ENCODE measurements around the gene SLC35F2. TPM values are rescaled to one million over a fixed set of nuclear protein-coding genes. Genes with fewer than 3 reads are reported as not detected.

The SLC35F2 gene
- total RNA-seq, 1 donor from 2014 or later = 8.8 TPM

DNA sequence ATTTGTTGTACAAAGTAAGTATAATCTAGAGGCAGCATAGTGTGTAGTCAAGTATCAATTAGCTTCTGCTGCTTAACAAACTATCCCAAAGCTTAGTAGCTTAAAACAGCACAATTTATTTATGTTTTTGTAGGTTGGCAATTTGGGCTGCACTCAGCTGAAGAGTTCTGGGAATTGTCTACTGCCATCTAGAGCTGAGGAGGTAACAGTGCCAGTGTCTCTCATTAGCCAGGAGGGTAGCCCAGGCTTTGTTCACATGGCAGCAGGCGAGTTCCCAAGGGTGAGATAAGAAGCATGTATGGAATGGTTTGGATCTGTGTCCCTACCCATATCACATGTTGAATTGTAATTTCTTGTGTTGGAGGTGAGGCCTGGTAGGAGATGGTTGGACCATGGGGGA, 100.9 kb downstream of the SLC35F2 start:
- intact Hi-C loops (cut with DNase I) = no loop called here
- Histone ChIP-seq H3K4me1 (no peaks in the 10 kb centered on the region), H3K9me3 (no peaks in the 10 kb centered on the region), H3K27ac (no peak overlapping the region), H3K4me3 (no peak overlapping the region), H3K36me3 (no peaks in the 10 kb centered on the region), H3K27me3 (no peaks in the 10 kb centered on the region)
- TF ChIP-seq, protein P1, sequence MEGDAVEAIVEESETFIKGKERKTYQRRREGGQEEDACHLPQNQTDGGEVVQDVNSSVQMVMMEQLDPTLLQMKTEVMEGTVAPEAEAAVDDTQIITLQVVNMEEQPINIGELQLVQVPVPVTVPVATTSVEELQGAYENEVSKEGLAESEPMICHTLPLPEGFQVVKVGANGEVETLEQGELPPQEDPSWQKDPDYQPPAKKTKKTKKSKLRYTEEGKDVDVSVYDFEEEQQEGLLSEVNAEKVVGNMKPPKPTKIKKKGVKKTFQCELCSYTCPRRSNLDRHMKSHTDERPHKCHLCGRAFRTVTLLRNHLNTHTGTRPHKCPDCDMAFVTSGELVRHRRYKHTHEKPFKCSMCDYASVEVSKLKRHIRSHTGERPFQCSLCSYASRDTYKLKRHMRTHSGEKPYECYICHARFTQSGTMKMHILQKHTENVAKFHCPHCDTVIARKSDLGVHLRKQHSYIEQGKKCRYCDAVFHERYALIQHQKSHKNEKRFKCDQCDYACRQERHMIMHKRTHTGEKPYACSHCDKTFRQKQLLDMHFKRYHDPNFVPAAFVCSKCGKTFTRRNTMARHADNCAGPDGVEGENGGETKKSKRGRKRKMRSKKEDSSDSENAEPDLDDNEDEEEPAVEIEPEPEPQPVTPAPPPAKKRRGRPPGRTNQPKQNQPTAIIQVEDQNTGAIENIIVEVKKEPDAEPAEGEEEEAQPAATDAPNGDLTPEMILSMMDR (IDR thresholded peaks at IDR 0.05) = no peak
- ATAC-seq = no peak
- DNase-seq = no peak

DNA sequence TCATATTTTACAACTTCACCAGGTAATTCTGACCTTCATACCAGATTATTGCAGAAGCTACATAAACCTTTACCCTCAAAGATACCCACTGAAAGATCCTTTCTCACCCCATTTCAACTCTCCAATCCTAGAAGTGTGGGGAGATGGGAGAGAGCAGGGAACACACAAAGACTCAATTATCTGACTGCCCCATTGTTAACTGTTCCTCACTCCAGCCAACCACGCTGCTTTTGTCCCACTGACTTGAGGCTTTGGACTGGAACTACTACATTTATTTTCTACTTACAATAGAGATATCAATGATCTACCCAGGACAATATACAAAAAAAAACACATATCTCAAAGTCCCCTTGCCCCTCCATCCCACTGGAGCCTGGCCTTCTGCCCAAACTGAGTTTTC, 102.0 kb downstream of the SLC35F2 start:
- H3K9me3 ChIP-seq = no peaks in the 10 kb centered on the region
- no peaks in the 10 kb centered on the region for H3K36me3 ChIP-seq
- H3K27me3 ChIP-seq = no peaks in the 10 kb centered on the region
- H3K27ac ChIP-seq = no peak overlapping the region
- TF ChIP-seq, protein P1 (IDR thresholded peaks at IDR 0.05) = no peak
- H3K4me1 ChIP-seq = no peaks in the 10 kb centered on the region
- intact Hi-C loops (cut with DNase I) = no loop called here
- no peak overlapping the region for H3K4me3 ChIP-seq
- ATAC-seq (no peak), DNase-seq (no peak)

DNA sequence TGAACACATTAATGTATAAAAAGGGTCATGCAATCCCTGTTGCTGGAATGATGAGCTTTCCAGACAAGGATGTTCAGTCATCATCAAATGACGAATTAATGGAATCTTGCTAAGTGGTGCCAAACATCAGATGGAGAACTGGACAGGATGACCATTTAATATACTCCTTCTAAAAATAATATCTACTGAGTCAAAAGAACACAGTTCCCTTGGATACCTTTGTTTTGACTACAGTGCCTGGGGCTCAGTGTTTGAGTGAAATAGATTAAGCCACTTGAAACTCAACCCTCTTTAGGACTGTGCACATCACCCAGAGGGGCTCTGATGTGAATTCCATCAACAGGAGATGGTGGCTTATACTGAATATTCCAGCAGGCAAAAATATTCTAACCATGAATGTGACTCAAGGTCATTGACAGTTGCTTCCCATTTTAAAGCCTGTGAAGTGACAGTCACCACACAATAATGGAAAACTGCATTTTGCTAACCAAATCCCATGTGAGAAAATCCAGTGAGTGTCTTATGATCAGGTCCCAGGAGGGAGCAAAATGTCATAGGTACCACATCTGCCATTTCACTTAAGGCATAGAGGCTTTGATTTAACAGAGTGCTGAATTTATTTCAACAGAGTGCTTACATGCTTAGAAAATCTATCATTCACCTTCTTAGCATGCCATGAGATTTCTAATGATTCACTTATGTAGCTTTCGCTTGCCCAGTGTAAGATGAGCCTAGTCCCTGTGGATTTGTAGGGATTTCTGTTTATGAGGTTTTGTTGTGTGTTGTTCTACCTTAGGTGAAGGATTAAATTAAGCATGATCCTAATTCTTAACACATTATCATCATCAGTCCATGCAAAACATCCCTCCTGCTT, 105.4 kb downstream of the SLC35F2 start:
- TF ChIP-seq, protein P1 (IDR thresholded peaks at IDR 0.05) = no peak
- H3K4me1 ChIP-seq = no peaks in the 10 kb centered on the region
- H3K4me3 ChIP-seq = no peak overlapping the region
- H3K27me3 ChIP-seq = no peaks in the 10 kb centered on the region
- H3K27ac ChIP-seq = no peak overlapping the region
- H3K36me3 ChIP-seq = no peaks in the 10 kb centered on the region
- no peak for ATAC-seq
- DNase-seq = no peak
- no peaks in the 10 kb centered on the region for H3K9me3 ChIP-seq
- intact Hi-C loops (cut with DNase I) = no loop called here

DNA sequence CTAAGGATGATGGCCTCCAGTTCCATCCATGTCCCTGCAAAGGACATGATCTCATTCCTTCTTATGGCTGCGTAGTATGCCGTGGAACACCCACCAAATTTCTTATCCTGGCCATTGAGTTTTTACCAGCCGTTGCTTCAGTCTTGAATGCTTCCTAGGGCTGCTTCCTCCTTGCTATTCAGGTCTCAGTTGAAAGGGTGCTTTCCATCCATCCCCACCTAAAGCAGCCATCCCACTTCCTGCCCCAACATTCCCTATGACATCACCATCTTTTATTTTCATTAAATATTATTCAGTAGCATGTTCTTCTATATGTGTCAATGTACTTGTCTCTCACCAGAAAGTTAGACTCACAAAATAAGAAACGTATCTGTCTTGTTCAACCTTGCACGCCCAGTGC, 106.1 kb downstream of the SLC35F2 start:
- ATAC-seq = no peak
- intact Hi-C loops (cut with DNase I) = no loop called here
- Histone ChIP-seq H3K4me3 (no peak overlapping the region), H3K9me3 (no peaks in the 10 kb centered on the region), H3K27me3 (no peaks in the 10 kb centered on the region), H3K4me1 (no peaks in the 10 kb centered on the region), H3K36me3 (no peaks in the 10 kb centered on the region), H3K27ac (no peak overlapping the region)
- TF ChIP-seq, protein P1 (IDR thresholded peaks at IDR 0.05) = no peak
- DNase-seq = no peak

DNA sequence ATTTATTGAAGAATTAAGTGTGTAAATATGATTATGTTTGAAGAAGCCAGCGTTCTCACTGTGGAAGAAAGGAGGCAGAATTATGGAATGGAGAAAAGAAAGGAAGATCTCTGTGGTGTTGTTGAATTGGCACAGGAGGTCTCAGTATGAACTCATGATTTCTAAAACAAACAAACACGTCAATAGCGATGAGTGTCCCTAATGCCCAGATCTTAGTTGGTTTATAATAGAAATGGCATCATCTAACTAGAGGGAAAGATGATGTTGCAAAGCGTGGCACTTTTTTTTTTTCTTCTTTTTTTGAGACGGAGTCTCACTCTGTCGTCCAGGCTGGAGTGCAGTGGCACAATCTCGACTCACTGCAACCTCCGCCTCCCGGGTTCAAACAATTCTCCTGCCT, 107.5 kb downstream of the SLC35F2 start:
- Histone ChIP-seq H3K27ac (no peak overlapping the region), H3K36me3 (no peaks in the 10 kb centered on the region), H3K4me3 (no peak overlapping the region), H3K9me3 (no peaks in the 10 kb centered on the region), H3K4me1 (no peaks in the 10 kb centered on the region), H3K27me3 (no peaks in the 10 kb centered on the region)
- no peak for DNase-seq
- TF ChIP-seq, protein P1 (IDR thresholded peaks at IDR 0.05) = no peak
- intact Hi-C loops (cut with DNase I) = no loop called here
- ATAC-seq = no peak

Data from upper lobe of right lung (tissue), 1 donor.